Measurements from ENCODE around the gene SPON2.
A peak's percentile ranks its signal among the peaks of the same experiment; 100 is the strongest.

Gene SPON2

GRCh38 chr4:1195109-1195671, 22.8 kb upstream of the SPON2 start:
- DNase-seq (ENCODE audit: low spot score): no peak

- peak; percentile 46 for DNase-seq (ENCODE audit: low spot score)
Measured at GRCh38 chr4:1194010-1194900, 21.9 kb upstream of the SPON2 start.

- no peak for DNase-seq (ENCODE audit: low spot score)
Measured at GRCh38 chr4:1193206-1194009, 21.0 kb upstream of the SPON2 start.

GRCh38 chr4:1192493-1193205, 20.3 kb upstream of the SPON2 start:
- DNase-seq (ENCODE audit: low spot score): peak; percentile 45

GRCh38 chr4:1192091-1192492, 19.7 kb upstream of the SPON2 start:
- DNase-seq (ENCODE audit: low spot score): no peak

- DNase-seq (ENCODE audit: low spot score): no peak
Measured at GRCh38 chr4:1191621-1192020, 19.2 kb upstream of the SPON2 start.

- no peak for DNase-seq (ENCODE audit: low spot score)
Measured at GRCh38 chr4:1187182-1187581, 14.8 kb upstream of the SPON2 start.

- DNase-seq (ENCODE audit: low spot score): no peak
Measured at GRCh38 chr4:1183985-1184773, 11.8 kb upstream of the SPON2 start.

- no peak for DNase-seq (ENCODE audit: low spot score)
Measured at GRCh38 chr4:1182313-1182712, 9.9 kb upstream of the SPON2 start.

GRCh38 chr4:1180663-1181062, 8.3 kb upstream of the SPON2 start:
- DNase-seq (ENCODE audit: low spot score): no peak

- no peak for DNase-seq (ENCODE audit: low spot score)
Measured at GRCh38 chr4:1179976-1180375, 7.6 kb upstream of the SPON2 start.

- DNase-seq (ENCODE audit: low spot score): no peak
Measured at GRCh38 chr4:1179089-1179441, 6.7 kb upstream of the SPON2 start.

GRCh38 chr4:1178300-1179088, 6.1 kb upstream of the SPON2 start:
- DNase-seq (ENCODE audit: low spot score): no peak

GRCh38 chr4:1177274-1178141, 5.1 kb upstream of the SPON2 start:
- no peak for DNase-seq (ENCODE audit: low spot score)

GRCh38 chr4:1176398-1177273, 4.3 kb upstream of the SPON2 start:
- DNase-seq (ENCODE audit: low spot score): no peak

GRCh38 chr4:1175635-1176229, 3.3 kb upstream of the SPON2 start:
- no peak for DNase-seq (ENCODE audit: low spot score)

GRCh38 chr4:1174941-1175634, 2.7 kb upstream of the SPON2 start:
- peak; percentile 44 for DNase-seq (ENCODE audit: low spot score)

All from ecto neural progenitor cell (in vitro differentiated cells).